NCI-H446 (cell line): ENCODE results near the gene VPS13A.
"Not testable (repeated sequence)": the region's sequence is repeated elsewhere in the genome, so short reads cannot be mapped to it uniquely, and the experiment has no call there.

Experiments
- DNase-seq, 2 experiments: peaks; one replicate each; lab custom pipeline; 2025; lab: John Stamatoyannopoulos, UW

The VPS13A gene

GRCh38 chr9:77183581-77183980, 6.2 kb downstream of the VPS13A start:
- DNase-seq = no peak

GRCh38 chr9:77188242-77188641, 10.9 kb downstream of the VPS13A start:
- no peak for DNase-seq

- DNase-seq = no peak
Measured at GRCh38 chr9:77194423-77194822, 17.1 kb downstream of the VPS13A start.

GRCh38 chr9:77210116-77210515, 32.8 kb downstream of the VPS13A start:
- no peak for DNase-seq

- no peak for DNase-seq
Measured at GRCh38 chr9:77211561-77211960, 34.2 kb downstream of the VPS13A start.

GRCh38 chr9:77212801-77213200, 35.5 kb downstream of the VPS13A start:
- DNase-seq = no peak

GRCh38 chr9:77215874-77216273, 38.5 kb downstream of the VPS13A start:
- DNase-seq = no peak

GRCh38 chr9:77218612-77219011, 41.3 kb downstream of the VPS13A start:
- DNase-seq = no peak

GRCh38 chr9:77221431-77221830, 44.1 kb downstream of the VPS13A start:
- no peak for DNase-seq

- no peak for DNase-seq
Measured at GRCh38 chr9:77224746-77225312, 47.5 kb downstream of the VPS13A start.

- DNase-seq = no peak
Measured at GRCh38 chr9:77236693-77237092, 59.4 kb downstream of the VPS13A start.

GRCh38 chr9:77237896-77238295, 60.6 kb downstream of the VPS13A start:
- DNase-seq = no peak

- no peak for DNase-seq
Measured at GRCh38 chr9:77251050-77251449, 73.7 kb downstream of the VPS13A start.

- no peak for DNase-seq
Measured at GRCh38 chr9:77257275-77257674, 79.9 kb downstream of the VPS13A start.

GRCh38 chr9:77261605-77262004, 84.3 kb downstream of the VPS13A start:
- no peak for DNase-seq

GRCh38 chr9:77267762-77268161, 90.4 kb downstream of the VPS13A start:
- not testable (repeated sequence) for DNase-seq

GRCh38 chr9:77271023-77271690, 93.8 kb downstream of the VPS13A start:
- no peak for DNase-seq

- no peak for DNase-seq
Measured at GRCh38 chr9:77276799-77277198, 99.5 kb downstream of the VPS13A start.

GRCh38 chr9:77277719-77278118, 100.4 kb downstream of the VPS13A start:
- no peak for DNase-seq

- no peak for DNase-seq
Measured at GRCh38 chr9:77283991-77284390, 106.7 kb downstream of the VPS13A start.

- DNase-seq = no peak
Measured at GRCh38 chr9:77284616-77285015, 107.3 kb downstream of the VPS13A start.

- no peak for DNase-seq
Measured at GRCh38 chr9:77290373-77290772, 113.0 kb downstream of the VPS13A start.

GRCh38 chr9:77291714-77292113, 114.4 kb downstream of the VPS13A start:
- DNase-seq = peak in 1 of 2 experiments; percentile 1

- DNase-seq = no peak
Measured at GRCh38 chr9:77293949-77294348, 116.6 kb downstream of the VPS13A start.
